GM12878 (cell line): ENCODE results near the gene METTL21A. TPM values are rescaled to one million over a fixed set of nuclear protein-coding genes. Genes with fewer than 3 reads are reported as not detected.

Source experiments
- ATAC-seq: fragments of 200-7000 bp; cut with Tn5 transposase; 3 replicates; pipeline ENCODE4 v1.9.1; 2020; ENCODE audit warnings: mild to moderate bottlenecking, moderate library complexity
- BruUV-seq: library from RNA; stranded (reverse); fragments of 400-500 nt; replicated peaks from 2 replicates; lab custom pipeline; 2021; lab: Mats Ljungman, UMichigan
- CTCF ChIA-PET: fragments of 300-600 bp; sonication (Branson Sonifier 250); formaldehyde crosslinking; extraction: SDS; loops from one replicate; lab custom pipeline; 2021; ENCODE audit warnings: inconsistent platforms; lab: Yijun Ruan, JAX
- POLR2A ChIA-PET: fragments of 350-600 bp; formaldehyde crosslinking; extraction: SDS; loops from one replicate; lab custom pipeline; 2021; ENCODE audit warnings: inconsistent platforms; lab: Charles Lee
- RAD21 ChIA-PET: fragments of 300-600 bp; sonication (Branson Sonifier 250); formaldehyde crosslinking; loops from one replicate; lab custom pipeline; 2023; ENCODE audit warnings: antibody characterized with exemption; ENCODE audit not compliant: unreplicated experiment; lab: Charles Lee
- SMC1A ChIA-PET: fragments of 300-600 bp; sonication (Branson Sonifier 250); formaldehyde crosslinking; loops from one replicate; lab custom pipeline; 2023; ENCODE audit not compliant: unreplicated experiment, uncharacterized antibody; lab: Charles Lee
- DNase-seq: peaks from one replicate; pipeline ENCODE4 v3.0.0-alpha.2; 2011; ENCODE audit warnings: low read depth, low spot score
- FAIRE-seq: peaks from 3 replicates; lab custom pipeline; 2011; peaks lifted over from hg19 to GRCh38; lab: Jason Lieb, UNC
- H2AFZ ChIP-seq: 2 replicates; pipeline ENCODE4 v1.6.0; 2011; ENCODE audit warnings: low read depth, low read length, control low read depth; ENCODE audit not compliant: control insufficient read depth
- H3K27ac ChIP-seq: 2 replicates; pipeline ENCODE4 v1.5.1; 2011; ENCODE audit warnings: control low read depth; ENCODE audit not compliant: control insufficient read depth, insufficient read depth
- H3K27me3 ChIP-seq, 2 experiments: replicated peaks in 1 of 2; 2 replicates each; pipeline versions ENCODE4 v1.6.0 to v1.6.1; 2011; ENCODE audit warnings: low read length in 1 of 2; ENCODE audit not compliant: control insufficient read depth in 2 of 2, insufficient read depth in 2 of 2
- H3K36me3 ChIP-seq, 2 experiments: 2 replicates each; pipeline ENCODE4 v1.5.1; 2011; ENCODE audit warnings: low read length in 1 of 2; ENCODE audit not compliant: control insufficient read depth in 2 of 2, insufficient read depth in 2 of 2
- H3K4me1 ChIP-seq: 2 replicates; pipeline ENCODE4 v1.6.1; 2011; ENCODE audit warnings: mild to moderate bottlenecking, low read length, moderate library complexity, mixed read lengths; ENCODE audit not compliant: control insufficient read depth, insufficient read depth
- H3K4me2 ChIP-seq: 2 replicates; pipeline ENCODE4 v1.6.0; 2011; ENCODE audit warnings: control low read depth; ENCODE audit not compliant: control insufficient read depth, insufficient read depth
- H3K4me3 ChIP-seq: fragments of 200-600 bp; sonication (generic); 2 replicates; pipeline ENCODE4 v1.5.1; 2016
- H3K79me2 ChIP-seq: 2 replicates; pipeline ENCODE4 v1.6.0; 2011; ENCODE audit warnings: low read length; ENCODE audit not compliant: control insufficient read depth, insufficient read depth
- H3K9ac ChIP-seq: 2 replicates; pipeline ENCODE4 v1.8.0; 2011; ENCODE audit warnings: low read length, control low read depth, mixed read lengths; ENCODE audit not compliant: control insufficient read depth, insufficient read depth
- H3K9me3 ChIP-seq: replicated peaks from 3 replicates; pipeline ENCODE4 v1.5.1; 2011; ENCODE audit warnings: mild to moderate bottlenecking, low read length; ENCODE audit not compliant: control insufficient read depth, insufficient read depth
- H4K20me1 ChIP-seq: 2 replicates; pipeline ENCODE4 v1.6.0; 2011; ENCODE audit not compliant: control insufficient read depth, insufficient read depth
- CHD2 ChIP-seq: IDR thresholded peaks from 2 replicates; pipeline ENCODE4 v1.6.1; 2011; ENCODE audit warnings: low read depth, low read length, improper control_type of control experiment, borderline replicate concordance
- KAT2A ChIP-seq: conservative IDR thresholded peaks from 2 replicates; pipeline ENCODE4 v1.6.1; 2011; ENCODE audit warnings: low read depth, low read length; ENCODE audit not compliant: control insufficient read depth
- KDM1A ChIP-seq: fragments of 200-600 bp; sonication (generic); IDR thresholded peaks from 2 replicates; pipeline ENCODE4 v1.6.1; 2016; ENCODE audit warnings: borderline replicate concordance
- NR2C2 ChIP-seq: IDR thresholded peaks from 2 replicates; pipeline ENCODE4 v1.6.1; 2011; ENCODE audit warnings: borderline replicate concordance, low read depth; ENCODE audit not compliant: control insufficient read depth, insufficient read length
- RUNX3 ChIP-seq: IDR thresholded peaks from 2 replicates; pipeline ENCODE4 v1.6.1; 2012; ENCODE audit warnings: low read length, inconsistent platforms
- ZNF207 ChIP-seq: fragments of 450-650 bp; IDR thresholded peaks from 2 replicates; pipeline ENCODE4 v1.6.1; 2014; ENCODE audit warnings: antibody characterized with exemption, mild to moderate bottlenecking, borderline replicate concordance
- in situ Hi-C: fragments of 300-500 bp; cut with MboI; formaldehyde crosslinking; loops from 9 replicates; pipeline ENCODE4 v1.14.3; 2018; ENCODE audit warnings: mixed read lengths
- intact Hi-C: fragments of 100-400 bp; cut with micrococcal nuclease; formaldehyde crosslinking; loops from one replicate; pipeline ENCODE4 v1.14.2; 2022; ENCODE audit not compliant: unreplicated experiment
- polyA plus RNA-seq, 11 experiments: library from polyadenylated mRNA; depleted of rRNA in 4 of 11; unstranded in 6 of 11; stranded (reverse) in 5 of 11; fragments of >200 nt; fragmentation: Nextera tagmentation in 4 of 11; fragmentation: Illumina TruSeq in 1 of 11; extraction: Ambion mirVana in 4 of 11; extraction: Trizol in 1 of 11; gene quantifications; 1 replicate in 1 of 11; 2 replicates in 10 of 11; pipeline versions ENCODE4 v1.2.1 to v1.2.3, GENCODE V29; 2011 to 2016; ENCODE audit warnings: inconsistent platforms in 2 of 11, missing spikeins in 2 of 11, low read depth in 1 of 11
- total RNA-seq, 4 experiments: library from RNA; depleted of rRNA in 3 of 4; stranded (reverse); fragments of >200 nt in 3 of 4; fragmentation: Illumina TruSeq in 1 of 4; extraction: Trizol in 1 of 4; gene quantifications; 2 replicates each; pipeline versions ENCODE4 v1.2.1 to v1.2.3, GENCODE V29; 2013 to 2021

Gene METTL21A
- total and polyA plus RNA-seq, 10 of the 15 experiments (the other 5 are each of a cell fraction or from before 2014, with no cell fraction given), result 6.8 to 41.7 (median 27.8) TPM

GRCh38 chr2:207600231-207600630 is 25.0 kb downstream of the METTL21A start:
- in situ Hi-C loops (no loop called here), intact Hi-C loops (no loop called here)
- no peak overlapping the region for H3K9ac ChIP-seq
- ChIA-PET RAD21 (no interaction called here), SMC1A (interaction anchor here (0.5 to 1.5 kb wide), 2 partner anchors 65 to 380 kb away, joined by 3 read pairs; no protein-coding TSS in a partner anchor), POLR2A (no interaction called here), CTCF (interaction anchor here (1.0 to 1.4 kb wide), 2 partner anchors 25 to 372 kb away, joined by 3 read pairs; partner anchors contain the start of gene METTL21A)
- no peaks in the 10 kb centered on the region for H3K79me2 ChIP-seq
- no peak overlapping the region for H3K4me3 ChIP-seq
- no TSS peak for BruUV-seq
- no peaks in the 10 kb centered on the region for H3K27me3 ChIP-seq
- H3K9me3 ChIP-seq, result no peaks in the 10 kb centered on the region
- no peak overlapping the region for H2AFZ ChIP-seq
- no peak overlapping the region for H3K27ac ChIP-seq
- H3K4me1 ChIP-seq, result no peaks in the 10 kb centered on the region
- ATAC-seq (no peak), FAIRE-seq (no peak), DNase-seq (no peak)
- H4K20me1 ChIP-seq, result no peaks in the 10 kb centered on the region
- no peak overlapping the region for H3K4me2 ChIP-seq
- peaks cover 3 to 17% of the 10 kb centered on the region in 2 experiments for H3K36me3 ChIP-seq
- TF ChIP-seq KDM1A (no peak), RUNX3 (no peak), NR2C2 (no peak)

- RAD21 ChIA-PET, result no interaction called here
- Histone ChIP-seq H3K79me2 (no peaks in the 10 kb centered on the region), H4K20me1 (no peaks in the 10 kb centered on the region), H3K9me3 (no peaks in the 10 kb centered on the region), H3K27ac (no peak overlapping the region), H3K36me3 (peaks cover 3 to 19% of the 10 kb centered on the region in 2 experiments), H3K27me3 (no peaks in the 10 kb centered on the region), H3K9ac (no peak overlapping the region), H2AFZ (no peak overlapping the region), H3K4me2 (no peak overlapping the region), H3K4me3 (no peak overlapping the region), H3K4me1 (no peaks in the 10 kb centered on the region)
- DNase-seq (no peak), FAIRE-seq (no peak), ATAC-seq (no peak)
- SMC1A ChIA-PET, result interaction anchor here (0.5 to 1.5 kb wide), 3 partner anchors 64 to 441 kb away, joined by 3 read pairs; no protein-coding TSS in a partner anchor
- no TSS peak for BruUV-seq
- POLR2A ChIA-PET, result interaction anchor here (0.6 kb wide), 2 partner anchors 47 to 753 kb away, joined by 3 to 8 read pairs; no protein-coding TSS in a partner anchor
- TF ChIP-seq CHD2 (no peak), ZNF207 (no peak), KAT2A (no peak)
- CTCF ChIA-PET, result interaction anchor here (1.3 to 1.4 kb wide), 2 partner anchors 55 to 373 kb away, joined by 3 to 4 read pairs; no protein-coding TSS in a partner anchor
- in situ Hi-C loops (no loop called here), intact Hi-C loops (no loop called here)
These were observed 25.6 kb downstream of the METTL21A start for GRCh38 chr2:207599636-207600035.
